Stimulated activated CD8-positive, alpha-beta memory T cell treated with anti-CD3 and anti-CD28 coated beads, Interleukin-4, amount 100 ng/mL, for 1 hour (primary cell): ENCODE data around the gene HECTD3.
"Not testable (repeated sequence)": the region's sequence is repeated elsewhere in the genome, so short reads cannot be mapped to it uniquely, and the experiment has no call there.

ENCODE experiments used
- DNase-seq, 2 donors: peaks; one replicate each; pipeline ENCODE4 v3.0.0-alpha.2; 2020; ENCODE audit warnings: low read depth in 2 of 2, low spot score in 1 of 2

HECTD3 gene

GRCh38 chr1:44994309-44994898, 16.7 kb downstream of the HECTD3 start:
- no peak for DNase-seq

- DNase-seq = no peak
These were observed 22.5 kb downstream of the HECTD3 start for GRCh38 chr1:44988531-44989156.

DNA sequence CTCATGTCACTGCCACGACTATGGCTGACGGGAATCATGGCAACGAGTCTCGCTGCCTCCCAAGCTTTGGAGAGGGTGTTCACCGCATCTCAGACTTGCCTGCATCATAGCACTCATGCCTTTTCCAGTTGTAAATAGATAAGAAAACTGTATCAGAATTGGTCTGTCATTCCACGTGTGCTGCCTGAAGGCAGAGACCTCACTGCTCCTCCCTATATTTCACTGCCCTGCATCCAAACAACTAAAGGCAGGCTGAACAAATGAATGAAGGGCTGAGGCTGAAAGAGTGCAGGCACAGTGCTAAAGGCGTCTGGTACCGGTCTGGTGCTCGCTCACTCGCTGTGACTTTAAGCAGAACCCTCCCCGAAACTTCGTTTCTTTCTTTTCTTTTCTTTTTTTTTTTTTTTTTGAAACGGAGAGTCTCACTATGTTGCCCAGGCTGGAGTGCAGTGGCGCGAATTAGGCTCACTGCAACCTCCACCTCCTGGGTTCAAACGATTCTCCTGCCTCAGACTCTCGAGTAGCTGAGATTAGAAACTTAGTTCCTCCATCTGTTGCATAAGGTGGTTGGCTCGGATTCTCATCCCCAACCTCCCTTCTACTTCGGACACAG, 25.3 kb downstream of the HECTD3 start:
- DNase-seq = no peak

DNA sequence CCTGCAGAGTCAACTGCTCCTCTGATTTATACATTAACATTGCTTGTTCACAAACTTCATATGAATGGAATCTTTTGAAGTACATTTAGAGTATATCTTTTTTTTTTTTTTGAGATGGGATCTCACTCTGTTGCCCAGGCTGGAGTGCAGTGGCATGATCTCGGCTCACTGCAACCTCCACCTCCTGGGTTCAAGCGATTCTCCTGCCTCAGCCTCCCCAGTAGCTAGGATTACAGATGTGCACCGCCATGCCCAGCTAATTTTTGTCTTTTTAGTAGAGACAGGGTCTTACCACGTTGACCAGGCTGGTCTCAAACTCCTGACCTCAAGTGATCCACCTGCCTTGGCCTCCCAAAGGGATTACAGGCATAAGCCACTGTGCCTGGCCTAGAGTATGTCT, 33.8 kb downstream of the HECTD3 start:
- DNase-seq = not testable (repeated sequence)

- no peak for DNase-seq
These were observed 34.9 kb downstream of the HECTD3 start for GRCh38 chr1:44976252-44976651.

- DNase-seq = no peak
These were observed 37.5 kb downstream of the HECTD3 start for GRCh38 chr1:44973645-44974044.

- DNase-seq = no peak
These were observed 40.8 kb downstream of the HECTD3 start for GRCh38 chr1:44970317-44970716.

DNA sequence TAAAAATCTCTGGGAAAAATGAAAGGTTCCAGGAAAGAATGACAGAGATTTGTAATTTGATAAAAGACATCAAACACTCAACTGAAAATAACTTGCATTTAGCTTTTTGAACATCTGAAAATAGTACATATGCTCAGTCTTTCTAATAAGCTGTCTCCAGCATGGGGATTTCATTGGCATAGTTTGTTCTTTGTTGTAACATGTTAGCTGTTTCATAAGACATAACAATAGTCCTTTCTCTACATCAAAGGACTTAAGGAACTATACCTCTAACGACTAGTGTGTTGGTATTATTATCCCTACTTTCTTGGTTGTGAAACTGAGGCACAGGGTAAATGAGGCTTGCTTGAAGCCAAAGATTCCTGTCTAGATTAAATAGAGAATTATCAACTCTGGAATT, 46.7 kb downstream of the HECTD3 start:
- no peak for DNase-seq

DNA sequence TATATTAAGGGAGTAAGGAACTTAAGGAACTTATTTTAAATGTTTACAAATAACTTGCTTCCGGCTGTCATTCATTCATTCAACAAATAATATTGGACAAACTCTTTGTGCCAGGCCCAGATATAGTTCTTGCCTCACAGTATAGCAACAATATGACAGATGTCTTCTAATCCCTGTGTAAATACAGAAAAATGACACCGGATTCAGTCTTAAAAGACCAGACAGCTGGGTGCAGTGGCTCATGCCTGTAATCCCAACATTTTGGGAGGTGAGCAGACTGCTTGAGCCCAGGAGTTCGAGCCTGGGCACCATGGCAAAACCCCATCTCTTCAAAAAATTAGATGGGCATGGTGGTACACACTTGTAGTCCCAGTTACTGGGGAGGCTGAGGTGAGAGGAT, 48.4 kb downstream of the HECTD3 start:
- DNase-seq = no peak

DNA sequence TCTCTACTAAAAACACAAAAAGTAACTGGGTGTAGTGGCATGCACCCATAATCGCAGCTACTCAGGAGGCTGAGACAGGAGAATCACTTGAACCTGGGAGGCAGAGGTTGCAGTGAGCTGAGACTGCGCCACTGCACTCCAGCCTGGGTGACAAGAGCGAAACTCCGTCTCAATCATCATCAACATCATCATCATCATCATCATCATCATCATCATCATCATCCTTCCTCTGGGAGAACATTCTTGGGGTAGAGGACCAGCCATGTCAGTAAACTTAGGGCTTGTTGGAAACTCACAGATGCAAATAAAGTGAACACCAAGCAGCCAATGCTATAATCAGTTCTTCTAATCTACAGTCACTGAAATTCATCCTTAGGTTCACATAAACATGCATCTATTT, 49.1 kb downstream of the HECTD3 start:
- DNase-seq = not testable (repeated sequence)

DNA sequence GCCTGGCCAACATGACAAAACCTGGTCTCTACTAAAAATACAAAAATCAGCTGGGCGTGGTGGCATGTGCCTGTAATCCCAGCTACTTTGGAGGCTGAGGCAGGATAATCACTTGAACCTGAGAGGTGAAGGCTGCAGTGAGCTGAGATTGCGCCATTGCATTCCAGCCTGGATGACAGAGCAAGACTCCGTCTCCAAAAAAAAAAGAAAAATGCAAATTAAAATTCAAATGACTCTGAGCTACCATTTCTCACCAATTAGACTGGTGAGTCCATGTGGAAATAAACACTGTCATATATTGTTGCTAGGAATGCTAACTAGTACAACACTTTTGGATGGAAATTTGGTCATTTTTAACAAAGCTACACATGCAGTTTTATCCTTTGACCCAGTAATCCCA, 53.6 kb downstream of the HECTD3 start:
- DNase-seq = not testable (repeated sequence)

DNA sequence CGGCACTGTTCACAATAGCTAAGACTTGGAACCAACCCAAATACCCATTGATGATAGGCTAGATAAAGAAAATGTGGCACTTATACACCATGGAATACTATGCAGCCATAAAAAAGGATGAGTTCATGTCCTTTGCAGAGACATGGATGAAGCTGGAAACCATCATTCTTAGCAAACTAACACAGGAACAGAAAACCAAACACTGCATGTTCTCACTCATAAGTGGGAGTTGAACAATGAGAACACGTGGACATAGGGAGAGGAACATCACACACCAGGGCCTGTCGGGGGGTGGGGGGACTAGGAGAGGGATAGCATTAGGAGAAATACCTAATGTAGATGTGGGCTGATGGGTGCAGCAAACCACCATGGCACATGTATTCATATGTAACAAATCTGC, 55.0 kb downstream of the HECTD3 start:
- DNase-seq = not testable (repeated sequence)
